ENCODE measurements around the gene CCDC116.

The CCDC116 gene

DNA sequence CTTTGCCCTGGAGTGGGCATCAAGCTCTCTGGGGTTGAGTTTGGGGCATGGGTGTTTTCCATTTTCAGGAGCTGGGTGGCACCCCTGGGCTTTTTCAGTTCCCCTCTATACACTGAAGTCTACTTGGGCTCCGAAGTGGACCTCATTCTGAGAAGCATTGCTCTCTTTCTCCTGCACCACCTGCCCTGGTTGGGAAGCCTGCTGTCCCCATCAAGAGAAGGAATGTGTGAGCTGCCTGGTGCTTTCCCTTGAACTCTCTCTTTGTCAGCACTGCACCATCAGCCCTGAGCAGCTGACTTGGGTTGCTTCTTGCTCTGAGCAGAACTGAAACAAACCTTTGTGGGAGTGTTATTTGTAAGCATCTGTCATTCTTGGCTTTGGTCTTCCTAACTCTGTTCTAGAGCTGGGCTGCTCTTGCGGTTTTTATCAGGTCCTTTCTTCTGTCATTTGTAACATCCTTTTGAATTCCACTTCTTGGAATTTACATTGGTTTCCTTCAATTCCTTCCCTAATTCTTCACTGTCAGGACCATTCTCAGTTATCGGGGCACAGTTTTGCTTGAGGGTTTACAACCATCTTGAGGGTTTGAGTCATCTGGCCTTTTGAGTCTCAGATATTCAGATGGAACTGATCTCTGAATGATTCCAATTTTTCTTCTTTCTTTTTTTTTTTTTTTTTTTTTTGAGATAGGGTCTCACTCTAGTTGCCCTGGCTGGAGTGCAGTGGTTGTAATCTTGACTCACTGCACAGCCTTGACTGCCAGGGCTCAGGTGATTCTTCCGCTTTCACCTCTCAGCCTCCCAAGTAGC, 44.6 kb upstream of the CCDC116 start:
- TF ChIP-seq ZNF70 (CRISPR knock-in tag; IDR thresholded peaks at IDR 0.05) (no peak), ESRRG (CRISPR knock-in tag; IDR thresholded peaks at IDR 0.05) (no peak), RARB (CRISPR knock-in tag; IDR thresholded peaks at IDR 0.05) (no peak), ARNTL (CRISPR knock-in tag; IDR thresholded peaks at IDR 0.05; ENCODE audit: borderline replicate concordance, low read depth) (no peak), TCF4 (CRISPR knock-in tag; IDR thresholded peaks at IDR 0.05; ENCODE audit: borderline replicate concordance) (no peak), GLIS3 (CRISPR knock-in tag; IDR thresholded peaks at IDR 0.05) (no peak), ZFP30 (CRISPR knock-in tag; IDR thresholded peaks at IDR 0.05) (no peak), ZNF8 (CRISPR knock-in tag; IDR thresholded peaks at IDR 0.05) (no peak), CSRNP3 (CRISPR knock-in tag; IDR thresholded peaks at IDR 0.05) (no peak), ZFP3 (CRISPR knock-in tag; IDR thresholded peaks at IDR 0.05) (no peak), CSDC2 (CRISPR knock-in tag; IDR thresholded peaks at IDR 0.05) (no peak), TOX (CRISPR knock-in tag; IDR thresholded peaks at IDR 0.05; ENCODE audit: borderline replicate concordance) (no peak), ZNF565 (CRISPR knock-in tag; conservative IDR thresholded peaks at IDR 0.05; ENCODE audit: low read depth) (no peak), ISL1 (CRISPR knock-in tag; IDR thresholded peaks at IDR 0.05) (no peak), BACH2 (CRISPR knock-in tag; IDR thresholded peaks at IDR 0.05; ENCODE audit: borderline replicate concordance) (no peak), OSR1 (CRISPR knock-in tag; IDR thresholded peaks at IDR 0.05) (no peak)
- TF ChIP-seq, protein P1, sequence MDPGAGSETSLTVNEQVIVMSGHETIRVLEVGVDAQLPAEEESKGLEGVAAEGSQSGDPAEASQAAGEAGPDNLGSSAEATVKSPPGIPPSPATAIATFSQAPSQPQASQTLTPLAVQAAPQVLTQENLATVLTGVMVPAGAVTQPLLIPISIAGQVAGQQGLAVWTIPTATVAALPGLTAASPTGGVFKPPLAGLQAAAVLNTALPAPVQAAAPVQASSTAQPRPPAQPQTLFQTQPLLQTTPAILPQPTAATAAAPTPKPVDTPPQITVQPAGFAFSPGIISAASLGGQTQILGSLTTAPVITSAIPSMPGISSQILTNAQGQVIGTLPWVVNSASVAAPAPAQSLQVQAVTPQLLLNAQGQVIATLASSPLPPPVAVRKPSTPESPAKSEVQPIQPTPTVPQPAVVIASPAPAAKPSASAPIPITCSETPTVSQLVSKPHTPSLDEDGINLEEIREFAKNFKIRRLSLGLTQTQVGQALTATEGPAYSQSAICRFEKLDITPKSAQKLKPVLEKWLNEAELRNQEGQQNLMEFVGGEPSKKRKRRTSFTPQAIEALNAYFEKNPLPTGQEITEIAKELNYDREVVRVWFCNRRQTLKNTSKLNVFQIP (CRISPR knock-in tag; IDR thresholded peaks at IDR 0.05; ENCODE audit: borderline replicate concordance, low read depth), result no peak
- TF ChIP-seq, protein P2, sequence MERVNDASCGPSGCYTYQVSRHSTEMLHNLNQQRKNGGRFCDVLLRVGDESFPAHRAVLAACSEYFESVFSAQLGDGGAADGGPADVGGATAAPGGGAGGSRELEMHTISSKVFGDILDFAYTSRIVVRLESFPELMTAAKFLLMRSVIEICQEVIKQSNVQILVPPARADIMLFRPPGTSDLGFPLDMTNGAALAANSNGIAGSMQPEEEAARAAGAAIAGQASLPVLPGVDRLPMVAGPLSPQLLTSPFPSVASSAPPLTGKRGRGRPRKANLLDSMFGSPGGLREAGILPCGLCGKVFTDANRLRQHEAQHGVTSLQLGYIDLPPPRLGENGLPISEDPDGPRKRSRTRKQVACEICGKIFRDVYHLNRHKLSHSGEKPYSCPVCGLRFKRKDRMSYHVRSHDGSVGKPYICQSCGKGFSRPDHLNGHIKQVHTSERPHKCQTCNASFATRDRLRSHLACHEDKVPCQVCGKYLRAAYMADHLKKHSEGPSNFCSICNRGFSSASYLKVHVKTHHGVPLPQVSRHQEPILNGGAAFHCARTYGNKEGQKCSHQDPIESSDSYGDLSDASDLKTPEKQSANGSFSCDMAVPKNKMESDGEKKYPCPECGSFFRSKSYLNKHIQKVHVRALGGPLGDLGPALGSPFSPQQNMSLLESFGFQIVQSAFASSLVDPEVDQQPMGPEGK (CRISPR knock-in tag; IDR thresholded peaks at IDR 0.05; ENCODE audit: borderline replicate concordance), result no peak
- TF ChIP-seq, protein P3, sequence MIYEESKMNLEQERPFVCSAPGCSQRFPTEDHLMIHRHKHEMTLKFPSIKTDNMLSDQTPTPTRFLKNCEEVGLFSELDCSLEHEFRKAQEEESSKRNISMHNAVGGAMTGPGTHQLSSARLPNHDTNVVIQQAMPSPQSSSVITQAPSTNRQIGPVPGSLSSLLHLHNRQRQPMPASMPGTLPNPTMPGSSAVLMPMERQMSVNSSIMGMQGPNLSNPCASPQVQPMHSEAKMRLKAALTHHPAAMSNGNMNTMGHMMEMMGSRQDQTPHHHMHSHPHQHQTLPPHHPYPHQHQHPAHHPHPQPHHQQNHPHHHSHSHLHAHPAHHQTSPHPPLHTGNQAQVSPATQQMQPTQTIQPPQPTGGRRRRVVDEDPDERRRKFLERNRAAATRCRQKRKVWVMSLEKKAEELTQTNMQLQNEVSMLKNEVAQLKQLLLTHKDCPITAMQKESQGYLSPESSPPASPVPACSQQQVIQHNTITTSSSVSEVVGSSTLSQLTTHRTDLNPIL (CRISPR knock-in tag; IDR thresholded peaks at IDR 0.05; ENCODE audit: low read depth), result no peak
- peak; percentile 40; the same call in 2 of the 3 replicates for ATAC-seq

DNA sequence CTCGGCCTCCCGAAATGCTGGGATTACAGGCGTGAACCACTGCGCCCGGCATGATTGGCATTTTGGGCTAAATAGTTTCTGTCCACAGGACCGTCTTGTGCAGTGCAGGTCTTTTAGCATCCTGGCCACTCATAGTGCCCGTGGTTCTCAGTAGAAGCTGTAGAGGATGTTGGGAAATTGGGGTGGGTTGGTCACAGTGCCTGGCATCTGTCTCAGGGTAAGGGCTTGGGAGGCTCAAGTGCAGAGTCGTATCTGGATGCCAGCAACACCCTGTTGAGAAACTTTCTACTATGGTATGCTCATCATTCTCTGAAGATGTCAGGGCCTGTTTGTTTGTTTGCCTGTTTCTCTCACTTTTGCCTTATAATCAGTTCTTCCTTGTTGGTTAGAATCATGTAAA, 43.2 kb upstream of the CCDC116 start:
- TF ChIP-seq, protein P2 (CRISPR knock-in tag; IDR thresholded peaks at IDR 0.05; ENCODE audit: borderline replicate concordance), result no peak
- TF ChIP-seq ZNF8 (CRISPR knock-in tag; IDR thresholded peaks at IDR 0.05) (no peak), ZFP3 (CRISPR knock-in tag; IDR thresholded peaks at IDR 0.05) (no peak), ISL1 (CRISPR knock-in tag; IDR thresholded peaks at IDR 0.05) (no peak), ZFP30 (CRISPR knock-in tag; IDR thresholded peaks at IDR 0.05) (no peak), BACH2 (CRISPR knock-in tag; IDR thresholded peaks at IDR 0.05; ENCODE audit: borderline replicate concordance) (no peak), TSHZ2 (CRISPR knock-in tag; IDR thresholded peaks at IDR 0.05) (no peak), TOX (CRISPR knock-in tag; IDR thresholded peaks at IDR 0.05; ENCODE audit: borderline replicate concordance) (no peak), SNAI2 (CRISPR knock-in tag; IDR thresholded peaks at IDR 0.05) (no peak)
- TF ChIP-seq, protein P3 (CRISPR knock-in tag; IDR thresholded peaks at IDR 0.05; ENCODE audit: low read depth), result no peak
- no peak for ATAC-seq
